ENCODE measurements around the gene CD22. TPM values are rescaled to one million over a fixed set of nuclear protein-coding genes. Genes with fewer than 3 reads are reported as not detected.

Gene CD22
- total RNA-seq, 1 donor from 2014 or later: 15.8 TPM

DNA sequence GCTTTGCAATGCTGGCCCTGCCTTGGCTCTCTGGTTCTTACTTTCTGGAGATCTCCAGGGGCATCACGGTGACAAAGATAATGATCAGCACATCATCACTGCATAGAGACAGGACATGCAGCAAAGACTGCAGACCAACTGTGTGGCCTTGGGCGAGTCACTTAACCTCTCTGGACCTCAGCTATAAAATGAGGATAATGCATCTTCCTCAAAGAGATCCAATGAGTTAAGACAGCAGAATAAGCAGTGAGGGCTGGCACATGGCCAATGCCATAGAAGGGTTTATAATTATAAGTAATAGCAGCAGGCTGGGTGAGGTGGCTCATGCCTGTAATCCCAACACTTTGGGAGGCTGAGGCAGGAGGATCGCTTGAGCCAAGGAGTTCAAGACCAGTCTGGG, 34.7 kb upstream of the CD22 start:
- DNase-seq (no peak), ATAC-seq (no peak)
- H3K4me1 ChIP-seq: no peaks in the 10 kb centered on the region
- intact Hi-C loops (cut with DNase I): no loop called here
- peaks cover 15% of the 10 kb centered on the region for H3K27me3 ChIP-seq
- no peak overlapping the region for H3K27ac ChIP-seq
- TF ChIP-seq, protein P1, sequence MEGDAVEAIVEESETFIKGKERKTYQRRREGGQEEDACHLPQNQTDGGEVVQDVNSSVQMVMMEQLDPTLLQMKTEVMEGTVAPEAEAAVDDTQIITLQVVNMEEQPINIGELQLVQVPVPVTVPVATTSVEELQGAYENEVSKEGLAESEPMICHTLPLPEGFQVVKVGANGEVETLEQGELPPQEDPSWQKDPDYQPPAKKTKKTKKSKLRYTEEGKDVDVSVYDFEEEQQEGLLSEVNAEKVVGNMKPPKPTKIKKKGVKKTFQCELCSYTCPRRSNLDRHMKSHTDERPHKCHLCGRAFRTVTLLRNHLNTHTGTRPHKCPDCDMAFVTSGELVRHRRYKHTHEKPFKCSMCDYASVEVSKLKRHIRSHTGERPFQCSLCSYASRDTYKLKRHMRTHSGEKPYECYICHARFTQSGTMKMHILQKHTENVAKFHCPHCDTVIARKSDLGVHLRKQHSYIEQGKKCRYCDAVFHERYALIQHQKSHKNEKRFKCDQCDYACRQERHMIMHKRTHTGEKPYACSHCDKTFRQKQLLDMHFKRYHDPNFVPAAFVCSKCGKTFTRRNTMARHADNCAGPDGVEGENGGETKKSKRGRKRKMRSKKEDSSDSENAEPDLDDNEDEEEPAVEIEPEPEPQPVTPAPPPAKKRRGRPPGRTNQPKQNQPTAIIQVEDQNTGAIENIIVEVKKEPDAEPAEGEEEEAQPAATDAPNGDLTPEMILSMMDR (IDR thresholded peaks at IDR 0.05): no peak
- no peaks in the 10 kb centered on the region for H3K36me3 ChIP-seq
- H3K9me3 ChIP-seq: no peaks in the 10 kb centered on the region
- no peak overlapping the region for H3K4me3 ChIP-seq

- intact Hi-C loops (cut with DNase I): no loop called here
- DNase-seq (no peak), ATAC-seq (no peak)
- H3K27me3 ChIP-seq: peaks cover 15% of the 10 kb centered on the region
- H3K36me3 ChIP-seq: no peaks in the 10 kb centered on the region
- H3K9me3 ChIP-seq: no peaks in the 10 kb centered on the region
- no peak overlapping the region for H3K4me3 ChIP-seq
- H3K27ac ChIP-seq: no peak overlapping the region
- TF ChIP-seq, protein P1 (IDR thresholded peaks at IDR 0.05): no peak
- H3K4me1 ChIP-seq: no peaks in the 10 kb centered on the region
Observed at GRCh38 chr19:35294859-35295791, 33.9 kb upstream of the CD22 start.

GRCh38 chr19:35295792-35296462, 33.1 kb upstream of the CD22 start:
- intact Hi-C loops (cut with DNase I): no loop called here
- no peak for DNase-seq
- no peak overlapping the region for H3K4me3 ChIP-seq
- TF ChIP-seq, protein P1 (IDR thresholded peaks at IDR 0.05): no peak
- ATAC-seq: peak; percentile 4
- H3K36me3 ChIP-seq: no peaks in the 10 kb centered on the region
- peaks cover 15% of the 10 kb centered on the region for H3K27me3 ChIP-seq
- no peak overlapping the region for H3K27ac ChIP-seq
- no peaks in the 10 kb centered on the region for H3K4me1 ChIP-seq
- H3K9me3 ChIP-seq: no peaks in the 10 kb centered on the region

- no peaks in the 10 kb centered on the region for H3K36me3 ChIP-seq
- no peaks in the 10 kb centered on the region for H3K4me1 ChIP-seq
- TF ChIP-seq, protein P1 (IDR thresholded peaks at IDR 0.05): no peak
- H3K9me3 ChIP-seq: no peaks in the 10 kb centered on the region
- intact Hi-C loops (cut with DNase I): no loop called here
- H3K27ac ChIP-seq: no peak overlapping the region
- peaks cover 10% of the 10 kb centered on the region for H3K27me3 ChIP-seq
- no peak overlapping the region for H3K4me3 ChIP-seq
- DNase-seq (no peak), ATAC-seq (no peak)
Observed at GRCh38 chr19:35296644-35297514, 32.1 kb upstream of the CD22 start.

GRCh38 chr19:35297515-35297848, 31.5 kb upstream of the CD22 start:
- Histone ChIP-seq H3K27me3 (peaks cover 8% of the 10 kb centered on the region), H3K4me3 (no peak overlapping the region), H3K9me3 (no peaks in the 10 kb centered on the region), H3K27ac (no peak overlapping the region), H3K36me3 (no peaks in the 10 kb centered on the region), H3K4me1 (no peaks in the 10 kb centered on the region)
- TF ChIP-seq, protein P1 (IDR thresholded peaks at IDR 0.05): no peak
- no peak for ATAC-seq
- no peak for DNase-seq
- intact Hi-C loops (cut with DNase I): no loop called here

All from upper lobe of right lung (tissue), 1 donor.